ENCODE results near the gene B4GAT1. TPM values are rescaled to one million over a fixed set of nuclear protein-coding genes. Genes with fewer than 3 reads are reported as not detected.
A peak's percentile ranks its signal among the peaks of the same experiment; 100 is the strongest.
"Not testable (repeated sequence)": the region's sequence is repeated elsewhere in the genome, so short reads cannot be mapped to it uniquely, and the experiment has no call there.

The B4GAT1 gene
- total RNA-seq, 1 donor, result 12.7 TPM

GRCh38 chr11:66326261-66327111 lies 20.9 kb downstream of the B4GAT1 start:
- DNase-seq (ENCODE audit: low read depth in 2 of 3, low spot score in 2 of 3), result no peak

- DNase-seq (ENCODE audit: low read depth in 2 of 3, low spot score in 2 of 3), result peak in 1 of 3 donors; percentile 76
Observed at GRCh38 chr11:66325263-66325671, 22.2 kb downstream of the B4GAT1 start.

GRCh38 chr11:66324664-66325063 lies 22.8 kb downstream of the B4GAT1 start:
- DNase-seq (ENCODE audit: low read depth in 2 of 3, low spot score in 2 of 3), result no peak

GRCh38 chr11:66323684-66324083 lies 23.7 kb downstream of the B4GAT1 start:
- DNase-seq (ENCODE audit: low read depth in 2 of 3, low spot score in 2 of 3), result no peak

GRCh38 chr11:66322732-66323427 lies 24.5 kb downstream of the B4GAT1 start:
- no peak for DNase-seq (ENCODE audit: low read depth in 2 of 3, low spot score in 2 of 3)

- DNase-seq (ENCODE audit: low read depth in 2 of 3, low spot score in 2 of 3), result no peak
Observed at GRCh38 chr11:66321606-66322005, 25.8 kb downstream of the B4GAT1 start.

GRCh38 chr11:66320748-66321147 lies 26.7 kb downstream of the B4GAT1 start:
- DNase-seq (ENCODE audit: low read depth in 2 of 3, low spot score in 2 of 3), result not testable (repeated sequence)

GRCh38 chr11:66320289-66320688 lies 27.1 kb downstream of the B4GAT1 start:
- not testable (repeated sequence) for DNase-seq (ENCODE audit: low read depth in 2 of 3, low spot score in 2 of 3)

- no peak for DNase-seq (ENCODE audit: low read depth in 2 of 3, low spot score in 2 of 3)
Observed at GRCh38 chr11:66318600-66318970, 28.8 kb downstream of the B4GAT1 start.

- peak in 2 of 3 donors; percentile 51 to 71 for DNase-seq (ENCODE audit: low read depth in 2 of 3, low spot score in 2 of 3)
Observed at GRCh38 chr11:66317723-66318599, 29.5 kb downstream of the B4GAT1 start.

GRCh38 chr11:66317322-66317722 lies 30.1 kb downstream of the B4GAT1 start:
- peak in 2 of 3 donors; percentile 43 to 45 for DNase-seq (ENCODE audit: low read depth in 2 of 3, low spot score in 2 of 3)

- no peak for DNase-seq (ENCODE audit: low read depth in 2 of 3, low spot score in 2 of 3)
Observed at GRCh38 chr11:66316849-66317251, 30.6 kb downstream of the B4GAT1 start, which contains the start of gene CD248. TSS of gene CD248 (minus strand) at chr11:66317044. CDS start at chr11:66317027, 17 bp downstream.

GRCh38 chr11:66315921-66316811 lies 31.3 kb downstream of the B4GAT1 start:
- DNase-seq (ENCODE audit: low read depth in 2 of 3, low spot score in 2 of 3), result no peak

GRCh38 chr11:66315498-66315885 lies 31.9 kb downstream of the B4GAT1 start:
- DNase-seq (ENCODE audit: low read depth in 2 of 3, low spot score in 2 of 3), result no peak

GRCh38 chr11:66314561-66315497 lies 32.6 kb downstream of the B4GAT1 start:
- DNase-seq (ENCODE audit: low read depth in 2 of 3, low spot score in 2 of 3), result no peak

- no peak for DNase-seq (ENCODE audit: low read depth in 2 of 3, low spot score in 2 of 3)
Observed at GRCh38 chr11:66314186-66314501, 33.3 kb downstream of the B4GAT1 start.

- no peak for DNase-seq (ENCODE audit: low read depth in 2 of 3, low spot score in 2 of 3)
Observed at GRCh38 chr11:66313321-66314185, 33.9 kb downstream of the B4GAT1 start.
